ENCODE measurements around the gene ADRA1B.

The ADRA1B gene

GRCh38 chr5:159897786-159898393, 18.4 kb upstream of the ADRA1B start:
- Mint-ChIP-seq H3K9me3 (no peaks in the 10 kb centered on the region), H3K4me3 (no peak overlapping the region), H3K27ac (no peak overlapping the region), H3K27me3 (ENCODE audit: low read depth, poor library complexity) (peaks cover 5% of the 10 kb centered on the region), H3K36me3 (ENCODE audit: low read depth) (no peaks in the 10 kb centered on the region), H3K4me1 (peaks cover 37% of the 10 kb centered on the region)
- DNase-seq, result no peak
- TF ChIP-seq, protein P1, sequence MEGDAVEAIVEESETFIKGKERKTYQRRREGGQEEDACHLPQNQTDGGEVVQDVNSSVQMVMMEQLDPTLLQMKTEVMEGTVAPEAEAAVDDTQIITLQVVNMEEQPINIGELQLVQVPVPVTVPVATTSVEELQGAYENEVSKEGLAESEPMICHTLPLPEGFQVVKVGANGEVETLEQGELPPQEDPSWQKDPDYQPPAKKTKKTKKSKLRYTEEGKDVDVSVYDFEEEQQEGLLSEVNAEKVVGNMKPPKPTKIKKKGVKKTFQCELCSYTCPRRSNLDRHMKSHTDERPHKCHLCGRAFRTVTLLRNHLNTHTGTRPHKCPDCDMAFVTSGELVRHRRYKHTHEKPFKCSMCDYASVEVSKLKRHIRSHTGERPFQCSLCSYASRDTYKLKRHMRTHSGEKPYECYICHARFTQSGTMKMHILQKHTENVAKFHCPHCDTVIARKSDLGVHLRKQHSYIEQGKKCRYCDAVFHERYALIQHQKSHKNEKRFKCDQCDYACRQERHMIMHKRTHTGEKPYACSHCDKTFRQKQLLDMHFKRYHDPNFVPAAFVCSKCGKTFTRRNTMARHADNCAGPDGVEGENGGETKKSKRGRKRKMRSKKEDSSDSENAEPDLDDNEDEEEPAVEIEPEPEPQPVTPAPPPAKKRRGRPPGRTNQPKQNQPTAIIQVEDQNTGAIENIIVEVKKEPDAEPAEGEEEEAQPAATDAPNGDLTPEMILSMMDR (IDR thresholded peaks at IDR 0.05), result no peak

DNA sequence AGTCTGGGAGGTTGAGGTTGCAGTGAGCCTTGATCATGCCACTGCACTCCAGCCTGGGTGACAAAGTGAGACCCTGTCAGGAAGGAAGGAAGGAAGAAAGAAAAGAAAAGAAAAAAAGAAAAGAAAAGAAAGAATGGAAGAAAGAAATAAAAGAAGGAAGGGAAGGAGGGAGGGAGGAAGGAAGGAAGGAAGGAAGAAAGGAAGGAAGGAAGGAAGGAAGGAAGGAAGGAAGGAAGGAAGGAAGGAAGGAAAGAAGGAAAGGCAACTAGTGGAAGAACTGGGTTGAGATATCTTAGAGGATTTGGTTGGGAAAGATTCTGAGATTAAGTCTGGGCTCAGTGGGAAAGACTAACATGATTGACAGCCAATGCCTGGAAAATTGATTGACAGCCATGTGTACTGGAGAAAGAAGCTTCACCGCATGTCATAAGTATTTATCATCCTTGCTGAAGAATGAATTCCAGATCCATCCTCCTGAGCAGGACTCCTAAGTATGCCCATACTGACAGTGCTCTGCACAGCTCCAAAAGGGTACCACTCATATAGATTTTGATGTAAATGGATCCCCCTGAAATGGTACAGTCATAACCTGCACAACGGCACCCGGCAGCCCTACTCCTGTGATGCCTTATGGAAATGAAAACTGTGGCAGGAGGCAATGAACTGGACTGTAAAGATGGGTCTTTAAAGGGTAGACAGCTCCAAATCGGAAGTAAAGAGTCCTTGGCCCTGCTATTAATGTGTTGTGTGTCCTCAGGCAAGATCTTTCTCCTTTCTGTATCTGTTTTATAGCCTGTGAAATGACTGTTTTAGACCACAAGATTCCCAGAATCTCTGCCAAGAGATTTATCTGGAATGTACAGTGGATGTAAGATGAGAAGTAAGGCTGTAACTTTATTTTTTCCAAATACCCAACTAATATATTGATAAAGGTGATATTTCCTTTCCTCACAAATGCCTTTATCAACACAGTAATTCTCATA, 16.9 kb upstream of the ADRA1B start:
- Mint-ChIP-seq H3K9me3 (no peaks in the 10 kb centered on the region), H3K4me1 (peaks cover 33% of the 10 kb centered on the region), H3K27me3 (ENCODE audit: low read depth, poor library complexity) (peaks cover 5% of the 10 kb centered on the region), H3K36me3 (ENCODE audit: low read depth) (no peaks in the 10 kb centered on the region), H3K27ac (no peak overlapping the region), H3K4me3 (no peak overlapping the region)
- DNase-seq, result no peak
- TF ChIP-seq, protein P1 (IDR thresholded peaks at IDR 0.05), result no peak

- TF ChIP-seq, protein P1 (IDR thresholded peaks at IDR 0.05), result no peak
- peaks cover 33% of the 10 kb centered on the region for H3K4me1 Mint-ChIP-seq
- no peaks in the 10 kb centered on the region for H3K36me3 Mint-ChIP-seq (ENCODE audit: low read depth)
- H3K4me3 Mint-ChIP-seq, result no peak overlapping the region
- H3K27ac Mint-ChIP-seq, result no peak overlapping the region
- peaks cover 5% of the 10 kb centered on the region for H3K27me3 Mint-ChIP-seq (ENCODE audit: low read depth, poor library complexity)
- H3K9me3 Mint-ChIP-seq, result no peaks in the 10 kb centered on the region
- DNase-seq, result no peak
Measured at GRCh38 chr5:159901308-159901707, 15.0 kb upstream of the ADRA1B start.

- no peak overlapping the region for H3K4me3 Mint-ChIP-seq
- DNase-seq, result no peak
- H3K9me3 Mint-ChIP-seq, result no peaks in the 10 kb centered on the region
- peaks cover 5% of the 10 kb centered on the region for H3K27me3 Mint-ChIP-seq (ENCODE audit: low read depth, poor library complexity)
- H3K4me1 Mint-ChIP-seq, result peaks cover 36% of the 10 kb centered on the region
- H3K36me3 Mint-ChIP-seq (ENCODE audit: low read depth), result no peaks in the 10 kb centered on the region
- H3K27ac Mint-ChIP-seq, result no peak overlapping the region
- TF ChIP-seq, protein P1 (IDR thresholded peaks at IDR 0.05), result no peak
Measured at GRCh38 chr5:159901772-159902171, 14.5 kb upstream of the ADRA1B start.

GRCh38 chr5:159902444-159903121, 13.7 kb upstream of the ADRA1B start:
- Mint-ChIP-seq H3K27me3 (ENCODE audit: low read depth, poor library complexity) (peaks cover 7% of the 10 kb centered on the region), H3K9me3 (no peaks in the 10 kb centered on the region), H3K4me3 (no peak overlapping the region), H3K4me1 (peaks cover 42% of the 10 kb centered on the region), H3K36me3 (ENCODE audit: low read depth) (no peaks in the 10 kb centered on the region), H3K27ac (no peak overlapping the region)
- no peak for DNase-seq
- TF ChIP-seq, protein P1 (IDR thresholded peaks at IDR 0.05), result no peak
